H1 (cell line): ENCODE measurements around the gene SHISAL2B. TPM values are rescaled to one million over a fixed set of nuclear protein-coding genes. Genes with fewer than 3 reads are reported as not detected.

Experiments
- BRCA1 ChIP-seq: IDR thresholded peaks from 2 replicates; pipeline ENCODE4 v1.6.1; 2012; ENCODE audit warnings: low read depth, low read length, improper control_type of control experiment
- polyA plus RNA-seq, 7 experiments: library from polyadenylated mRNA; depleted of rRNA in 3 of 7; stranded (reverse) in 5 of 7; unstranded in 2 of 7; fragments of >200 nt in 5 of 7; fragments of 200-250 nt in 2 of 7; gene quantifications; 1 replicate in 5 of 7; 2 replicates in 1 of 7; 4 replicates in 1 of 7; pipeline versions ENCODE4 v1.2.1 to v1.2.3, GENCODE V29; 2011 to 2013; ENCODE audit warnings: missing spikeins in 2 of 7, mixed read lengths in 2 of 7
- total RNA-seq: library from RNA; stranded (reverse); fragmentation: NEBNext Ultra II Directional; extraction: Animal tissue kit (Norgen Biotek cat#: 25700); gene quantifications from 2 replicates; pipeline ENCODE4 v1.2.1, GENCODE V29; 2021

SHISAL2B gene
- total and polyA plus RNA-seq, 2 of the 8 experiments (the other 6 are each of a cell fraction or from before 2014, with no cell fraction given) = 10.6 to 14.2 TPM

DNA sequence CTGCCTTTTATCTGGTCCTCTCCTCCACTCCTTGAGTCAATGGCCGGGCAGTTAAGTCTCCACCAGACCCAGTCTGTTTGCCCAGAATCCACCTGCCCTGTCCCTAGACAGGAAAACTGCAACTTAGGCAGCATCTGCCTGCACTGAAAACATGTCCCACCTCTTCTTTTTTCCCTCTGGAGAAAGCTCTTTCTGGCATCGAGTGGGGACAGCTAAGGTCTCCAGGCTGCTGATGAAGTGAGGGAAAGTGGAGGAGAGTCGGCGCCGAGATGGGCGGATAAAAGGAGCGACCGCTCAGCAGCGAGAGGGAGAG is 243 bp upstream of the SHISAL2B start (continued):
- TF ChIP-seq BRCA1 = no peak
